ENCODE results near the gene MCRIP1.
A peak's percentile ranks its signal among the peaks of the same experiment; 100 is the strongest.

MCRIP1 gene

DNA sequence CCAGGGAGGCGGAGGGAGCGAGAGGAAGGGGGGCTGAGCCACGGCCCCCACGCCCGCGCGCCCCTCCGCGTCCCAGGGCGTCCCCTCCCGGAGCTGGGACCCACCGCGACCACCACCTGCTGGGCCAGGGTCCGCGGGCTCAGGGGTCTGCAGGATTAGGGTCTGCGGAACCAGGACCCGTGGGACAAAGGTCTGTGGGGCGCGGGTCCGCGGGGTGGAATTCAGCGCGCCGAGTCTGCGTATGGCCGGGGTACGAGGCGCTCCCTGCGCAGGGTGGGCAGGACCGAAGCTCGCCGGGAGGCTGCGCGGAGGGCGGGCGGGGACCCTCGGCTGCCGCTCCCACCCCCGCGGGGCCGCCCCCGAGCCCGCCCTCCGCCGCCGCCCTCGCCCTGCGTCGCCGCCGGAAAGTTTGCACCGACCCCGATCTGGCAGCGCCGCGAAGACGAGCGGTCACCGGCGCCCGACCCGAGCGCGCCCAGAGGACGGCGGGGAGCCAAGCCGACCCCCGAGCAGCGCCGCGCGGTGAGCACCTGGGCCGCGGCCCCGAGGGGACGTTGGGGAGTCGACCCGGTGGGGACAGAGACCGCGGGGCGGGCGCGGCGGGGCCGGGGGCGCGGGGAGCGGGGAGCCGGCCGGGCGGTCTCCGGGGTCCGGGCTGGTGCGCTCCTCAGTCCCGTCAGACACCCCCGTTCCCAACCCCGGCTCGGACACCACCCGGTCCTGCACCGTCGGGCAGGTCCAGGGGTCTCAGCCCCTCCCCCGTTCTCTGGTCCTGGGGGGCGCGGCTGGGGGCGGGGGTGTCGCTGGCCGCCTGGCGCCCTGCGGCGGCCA, 29.1 kb downstream of the MCRIP1 start, which contains the start of gene GCGR:
Gene GCGR (plus strand): TSS at position 423 of the 831 bp plus-strand sequence. CDS start 4,869 bp downstream, outside the sequence.
- DNase-seq (ENCODE audit: low read depth) = no peak

DNA sequence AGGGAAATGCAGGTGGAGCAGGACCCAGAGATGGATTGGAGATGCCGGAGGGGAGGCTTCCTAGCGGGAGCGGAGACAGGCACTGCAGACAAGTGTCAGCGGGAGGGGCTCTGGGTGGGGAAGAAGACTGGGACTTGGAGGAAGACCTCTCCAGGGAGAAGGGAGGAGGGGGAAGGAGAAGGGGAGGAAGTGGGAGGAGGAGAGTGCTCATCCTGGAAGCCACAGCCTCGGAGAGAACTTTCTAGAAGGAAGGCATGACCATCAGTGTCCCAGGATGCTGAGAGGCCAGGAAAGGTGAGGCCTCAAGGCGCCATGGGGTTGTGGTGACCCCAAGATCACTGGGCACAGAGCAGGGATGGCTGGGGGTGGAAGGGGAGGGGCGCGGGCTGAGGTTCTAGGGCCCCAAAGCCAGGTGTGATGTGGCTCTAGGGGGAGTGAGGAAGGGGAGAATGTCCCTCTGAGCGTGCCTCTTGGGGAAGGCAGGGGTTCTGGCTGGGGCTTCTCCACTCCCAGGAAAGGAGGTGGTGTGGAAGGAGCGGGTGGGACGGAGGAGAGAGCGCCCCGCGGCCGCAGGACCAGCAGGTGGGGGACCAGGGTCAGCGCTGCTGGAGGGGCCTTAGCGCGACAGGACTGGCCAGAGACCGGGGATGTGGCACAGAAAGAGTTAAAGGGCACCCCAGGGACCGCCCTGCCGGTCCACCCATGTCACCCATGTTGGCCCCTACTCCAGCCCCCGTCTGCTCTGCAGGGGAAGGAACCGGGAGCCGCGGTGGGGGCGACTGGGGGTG, 30.0 kb downstream of the MCRIP1 start:
- no peak for DNase-seq (ENCODE audit: low read depth)

DNA sequence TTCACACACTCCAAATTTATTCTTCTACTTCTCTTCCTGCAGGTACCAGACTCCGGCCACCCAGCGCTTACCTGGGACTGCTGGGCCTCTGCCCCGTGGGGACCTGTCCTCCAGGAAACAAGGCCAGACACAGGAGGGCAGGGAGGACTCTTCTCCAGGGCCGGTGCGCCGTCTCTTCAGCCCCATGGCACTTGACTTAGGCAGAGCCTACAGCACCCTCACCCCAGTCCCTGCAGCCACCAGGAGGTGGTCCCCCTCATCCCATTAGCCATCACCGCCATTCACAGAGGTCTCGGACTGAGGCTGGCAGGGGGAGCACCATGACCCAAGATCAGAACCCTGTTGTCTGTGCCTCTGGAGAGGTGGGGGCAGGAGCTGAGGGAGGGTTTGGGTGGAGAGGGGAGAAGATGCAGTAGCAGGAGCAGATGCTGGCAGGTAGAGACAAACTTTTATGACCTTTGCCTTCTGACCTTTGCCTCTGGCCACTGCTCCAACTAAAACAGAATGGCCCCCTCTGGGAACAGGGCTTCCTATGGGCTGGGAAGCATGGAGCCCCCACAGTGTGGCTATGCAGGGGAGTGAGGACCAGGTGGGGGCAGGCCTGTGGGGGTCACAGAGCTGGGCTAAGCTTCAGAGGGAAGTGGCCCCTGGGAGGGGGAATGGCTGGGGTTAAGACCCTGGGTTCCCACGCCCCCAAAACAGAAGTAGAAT, 30.9 kb downstream of the MCRIP1 start:
- no peak for DNase-seq (ENCODE audit: low read depth)

DNA sequence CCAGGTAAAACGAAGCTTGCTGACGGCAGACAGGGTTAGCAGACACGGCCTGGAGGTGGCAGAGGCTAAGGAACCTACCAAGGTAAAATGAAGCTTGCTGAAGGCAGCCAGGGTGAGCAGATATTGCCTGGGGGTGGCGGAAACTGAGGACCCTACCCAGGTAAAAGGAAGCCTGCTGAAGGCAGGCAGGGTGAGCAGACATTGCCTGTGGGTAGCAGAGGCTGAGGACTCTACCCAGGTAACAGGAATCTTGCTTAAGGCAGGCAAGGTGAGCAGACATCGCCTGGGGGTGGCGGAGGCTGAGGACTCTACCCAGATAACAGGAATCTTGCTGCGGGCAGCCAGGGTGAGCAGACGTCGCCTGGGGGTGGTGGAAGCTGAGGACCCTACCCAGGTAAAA, 31.8 kb downstream of the MCRIP1 start:
- DNase-seq (ENCODE audit: low read depth) = no peak

GRCh38 chr17:81794509-81794908, 38.6 kb downstream of the MCRIP1 start:
- peak; percentile 39 for DNase-seq (ENCODE audit: low read depth)

GRCh38 chr17:81794074-81794476, 39.0 kb downstream of the MCRIP1 start:
- no peak for DNase-seq (ENCODE audit: low read depth)

DNA sequence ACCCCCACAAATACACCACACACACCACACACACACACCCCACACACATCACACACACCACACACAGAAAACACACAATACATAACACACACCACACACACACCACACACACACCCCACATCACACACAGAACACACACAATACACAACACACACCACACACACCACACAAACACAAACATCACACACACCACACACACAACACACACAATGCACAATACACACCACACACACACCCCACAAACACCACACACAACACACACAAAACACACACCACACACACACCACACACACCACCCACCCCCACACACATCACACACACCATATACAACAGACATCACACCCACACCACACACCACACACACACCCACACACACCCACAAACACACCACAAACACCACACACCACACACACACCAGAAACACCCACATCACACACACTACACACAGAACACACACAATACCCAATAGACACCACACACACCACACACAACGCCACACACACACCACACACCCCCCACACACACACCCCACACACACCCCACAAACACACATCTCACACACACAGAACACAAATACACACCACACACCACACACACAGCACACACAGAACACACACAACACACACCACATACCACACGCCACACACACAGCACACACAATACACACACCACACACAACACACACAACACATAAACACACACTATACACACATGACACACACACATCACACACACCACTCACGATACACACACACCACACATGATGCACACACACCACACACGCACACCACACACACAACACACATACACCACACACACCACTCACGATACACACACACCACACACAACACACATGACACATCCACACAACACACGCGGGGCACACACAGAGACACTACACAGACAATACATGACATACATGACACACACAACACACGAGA, 40.1 kb downstream of the MCRIP1 start:
- no peak for DNase-seq (ENCODE audit: low read depth)

All from fibroblast of gingiva (primary cell).